OCI-LY7 (cell line): ENCODE data around the gene UBD. TPM values are rescaled to one million over a fixed set of nuclear protein-coding genes. Genes with fewer than 3 reads are reported as not detected.

Source experiments
- BruUV-seq: library from RNA; stranded (reverse); fragments of 400-500 nt; replicated peaks from 2 replicates; lab custom pipeline; 2021; lab: Mats Ljungman, UMichigan
- CTCF ChIA-PET: fragments of 300-600 bp; sonication (Branson Sonifier 250); formaldehyde crosslinking; loops from one replicate; lab custom pipeline; 2022; ENCODE audit warnings: antibody characterized with exemption; ENCODE audit not compliant: unreplicated experiment; lab: Charles Lee
- POLR2A ChIA-PET: fragments of 300-600 bp; sonication (Branson Sonifier 250); formaldehyde crosslinking; loops from one replicate; lab custom pipeline; 2022; ENCODE audit warnings: antibody characterized with exemption; lab: Charles Lee
- DNase-seq: peaks from one replicate; pipeline ENCODE4 v3.0.0-alpha.2; 2015; ENCODE audit warnings: low spot score
- H2AFZ ChIP-seq: fragments of 200-600 bp; sonication (generic), shearing (Covaris generic); 2 replicates; pipeline ENCODE4 v1.6.1; 2014; ENCODE audit warnings: mild to moderate bottlenecking, antibody characterized with exemption, low read length, moderate library complexity
- H3K27ac ChIP-seq: fragments of 200-600 bp; sonication (generic); 2 replicates; pipeline ENCODE4 v1.5.1; 2014; ENCODE audit warnings: mixed run types, low read depth, mild to moderate bottlenecking, moderate library complexity, low read length, inconsistent platforms; ENCODE audit not compliant: poor library complexity, severe bottlenecking
- H3K36me3 ChIP-seq: fragments of 200-600 bp; sonication (generic); 2 replicates; pipeline ENCODE4 v1.6.1; 2014; ENCODE audit warnings: mild to moderate bottlenecking, antibody characterized with exemption, low read length, moderate library complexity, mixed read lengths; ENCODE audit not compliant: insufficient read depth
- H3K4me1 ChIP-seq: fragments of 200-600 bp; sonication (generic); 2 replicates; pipeline ENCODE4 v1.5.1; 2014; ENCODE audit warnings: mild to moderate bottlenecking, low read length; ENCODE audit not compliant: insufficient read depth, poor library complexity, severe bottlenecking
- H3K4me2 ChIP-seq: fragments of 200-600 bp; sonication (generic); 2 replicates; pipeline ENCODE4 v1.6.1; 2014; ENCODE audit warnings: mild to moderate bottlenecking, low read length
- H3K4me3 ChIP-seq: fragments of 200-600 bp; sonication (generic); 2 replicates; pipeline ENCODE4 v1.5.1; 2014; ENCODE audit warnings: mild to moderate bottlenecking, low read depth, low read length; ENCODE audit not compliant: poor library complexity, severe bottlenecking
- H3K79me2 ChIP-seq: fragments of 200-600 bp; sonication (generic); 2 replicates; pipeline ENCODE4 v1.6.1; 2016; ENCODE audit warnings: low read depth, mild to moderate bottlenecking, low read length, moderate library complexity, mixed read lengths; ENCODE audit not compliant: insufficient read depth
- H3K9me2 ChIP-seq: fragments of 200-600 bp; sonication (generic); 2 replicates; pipeline ENCODE4 v1.6.1; 2016; ENCODE audit warnings: mild to moderate bottlenecking, low read length, mixed read lengths; ENCODE audit not compliant: insufficient read depth
- H3K9me3 ChIP-seq: fragments of 200-600 bp; sonication (generic); 2 replicates; pipeline ENCODE4 v1.6.1; 2014; ENCODE audit warnings: mild to moderate bottlenecking, mixed run types, low read length, mixed read lengths
- H4K20me1 ChIP-seq: fragments of 200-600 bp; sonication (generic); 2 replicates; pipeline ENCODE4 v1.6.1; 2014; ENCODE audit warnings: mild to moderate bottlenecking, antibody characterized with exemption, low read length, moderate library complexity, mixed read lengths; ENCODE audit not compliant: insufficient read depth
- EZH2phosphoT487 ChIP-seq: fragments of 200-600 bp; sonication (generic); IDR thresholded peaks from 2 replicates; pipeline ENCODE4 v1.6.1; 2018; ENCODE audit warnings: low read depth, borderline replicate concordance, mild to moderate bottlenecking, mixed run types, antibody characterized with exemption, low read length, moderate library complexity, mixed read lengths
- intact Hi-C: fragments of 100-400 bp; cut with micrococcal nuclease; formaldehyde crosslinking; loops from one replicate; pipeline ENCODE4 v1.10.0; 2022; ENCODE audit not compliant: unreplicated experiment
- total RNA-seq, 2 experiments: library from RNA; depleted of rRNA in 1 of 2; stranded (reverse); fragments of >200 nt in 1 of 2; shearing (Covaris generic) in 1 of 2; gene quantifications; 2 replicates each; pipeline ENCODE4 v1.2.3, GENCODE V29; 2014 to 2022
- TF ChIP-seq, protein P1 (sequence below): fragments of 200-600 bp; sonication (generic); conservative IDR thresholded peaks from 2 replicates; pipeline ENCODE4 v1.5.1; 2014; ENCODE audit warnings: mild to moderate bottlenecking, antibody characterized with exemption, low read length, moderate library complexity, mixed read lengths

The UBD gene
- total RNA-seq, 2 experiments from 2014 or later, result not detected

DNA sequence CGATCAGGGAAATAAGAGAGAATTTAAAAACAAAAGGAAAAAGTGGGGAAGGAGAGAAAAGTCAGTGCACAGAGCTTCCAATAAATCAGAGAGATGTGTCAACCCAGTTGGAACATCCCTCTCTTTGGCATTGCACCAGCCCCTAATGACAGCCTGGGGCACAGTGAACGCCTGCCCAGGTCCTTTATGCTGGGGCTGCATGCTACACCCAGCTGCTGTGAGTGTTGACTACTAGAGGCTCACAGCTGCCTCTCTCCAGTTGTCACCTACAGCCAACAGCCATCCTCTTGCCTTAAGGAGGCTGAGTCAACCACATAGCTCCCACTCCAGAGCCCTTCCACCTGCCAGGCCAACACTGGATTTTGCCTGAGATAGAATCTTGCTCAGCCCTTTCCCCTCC, 44.4 kb upstream of the UBD start:
- no peak for TF ChIP-seq EZH2phosphoT487
- TF ChIP-seq, protein P1, sequence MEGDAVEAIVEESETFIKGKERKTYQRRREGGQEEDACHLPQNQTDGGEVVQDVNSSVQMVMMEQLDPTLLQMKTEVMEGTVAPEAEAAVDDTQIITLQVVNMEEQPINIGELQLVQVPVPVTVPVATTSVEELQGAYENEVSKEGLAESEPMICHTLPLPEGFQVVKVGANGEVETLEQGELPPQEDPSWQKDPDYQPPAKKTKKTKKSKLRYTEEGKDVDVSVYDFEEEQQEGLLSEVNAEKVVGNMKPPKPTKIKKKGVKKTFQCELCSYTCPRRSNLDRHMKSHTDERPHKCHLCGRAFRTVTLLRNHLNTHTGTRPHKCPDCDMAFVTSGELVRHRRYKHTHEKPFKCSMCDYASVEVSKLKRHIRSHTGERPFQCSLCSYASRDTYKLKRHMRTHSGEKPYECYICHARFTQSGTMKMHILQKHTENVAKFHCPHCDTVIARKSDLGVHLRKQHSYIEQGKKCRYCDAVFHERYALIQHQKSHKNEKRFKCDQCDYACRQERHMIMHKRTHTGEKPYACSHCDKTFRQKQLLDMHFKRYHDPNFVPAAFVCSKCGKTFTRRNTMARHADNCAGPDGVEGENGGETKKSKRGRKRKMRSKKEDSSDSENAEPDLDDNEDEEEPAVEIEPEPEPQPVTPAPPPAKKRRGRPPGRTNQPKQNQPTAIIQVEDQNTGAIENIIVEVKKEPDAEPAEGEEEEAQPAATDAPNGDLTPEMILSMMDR, result no peak
- Histone ChIP-seq H3K79me2 (no peaks in the 10 kb centered on the region), H3K36me3 (no peaks in the 10 kb centered on the region), H3K4me1 (no peaks in the 10 kb centered on the region), H4K20me1 (no peaks in the 10 kb centered on the region), H3K4me2 (no peak overlapping the region), H3K9me2 (no peaks in the 10 kb centered on the region), H3K27ac (no peak overlapping the region), H3K4me3 (no peak overlapping the region), H3K9me3 (no peaks in the 10 kb centered on the region), H2AFZ (no peak overlapping the region)
- ChIA-PET POLR2A (no interaction called here), CTCF (interaction anchor here (0.5 to 1.0 kb wide), 2 partner anchors 10 to 22 kb away, joined by 3 to 4 read pairs; no protein-coding TSS in a partner anchor)
- no peak for DNase-seq
- intact Hi-C loops, result no loop called here
- no TSS peak for BruUV-seq

- POLR2A ChIA-PET, result interaction anchor here (0.5 kb wide), 1 partner anchor 79 kb away, joined by 5 read pairs; no protein-coding TSS in a partner anchor
- Histone ChIP-seq H3K9me3 (no peaks in the 10 kb centered on the region), H4K20me1 (no peaks in the 10 kb centered on the region), H2AFZ (no peak overlapping the region), H3K27ac (no peak overlapping the region), H3K9me2 (no peaks in the 10 kb centered on the region), H3K4me3 (no peak overlapping the region), H3K79me2 (no peaks in the 10 kb centered on the region), H3K4me1 (no peaks in the 10 kb centered on the region), H3K36me3 (no peaks in the 10 kb centered on the region), H3K4me2 (no peak overlapping the region)
- DNase-seq, result no peak
- CTCF ChIA-PET, result no interaction called here
- intact Hi-C loops, result no loop called here
- TF ChIP-seq EZH2phosphoT487, result no peak
- TF ChIP-seq, protein P1, result no peak
- no TSS peak for BruUV-seq
Measured at GRCh38 chr6:29603456-29603855, 43.9 kb upstream of the UBD start.

DNA sequence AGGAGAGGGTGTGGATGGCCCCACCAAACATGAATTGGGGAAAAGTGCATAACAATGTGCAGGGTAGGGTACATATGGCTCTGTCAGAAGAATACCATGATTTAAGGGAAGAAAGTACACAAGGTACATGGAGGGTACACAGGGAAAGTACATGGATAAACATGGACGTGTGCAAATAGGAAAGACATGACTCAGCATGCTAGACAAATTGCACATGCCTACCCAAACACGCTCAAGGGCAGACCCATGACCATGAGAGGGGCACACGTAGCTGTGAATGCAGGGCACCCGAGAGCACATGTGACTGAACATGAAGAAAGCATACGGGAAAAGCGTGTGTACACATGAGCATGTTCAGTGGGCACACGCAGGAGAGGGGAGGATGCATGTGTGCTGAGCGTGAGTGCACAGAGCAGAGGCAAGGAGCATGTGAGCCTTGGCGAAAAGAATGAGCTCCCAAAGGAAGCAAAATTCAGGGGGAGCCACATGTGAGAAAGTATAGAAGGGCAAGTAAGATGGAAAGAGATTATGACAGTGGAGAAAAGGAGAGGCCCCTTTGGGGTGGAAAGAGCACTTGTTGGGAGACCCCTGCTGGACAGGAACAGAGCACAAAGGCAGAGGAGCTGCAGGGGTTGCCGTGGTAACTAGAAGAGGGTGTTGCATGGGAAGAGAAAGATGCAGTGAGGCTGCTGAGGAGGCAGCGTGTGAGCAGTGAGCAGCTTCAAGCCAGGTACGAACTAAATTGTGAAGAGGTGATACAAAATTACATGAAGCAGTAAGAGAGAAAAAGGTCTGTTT, 43.2 kb upstream of the UBD start:
- H2AFZ ChIP-seq, result no peak overlapping the region
- H3K4me2 ChIP-seq, result no peak overlapping the region
- no peaks in the 10 kb centered on the region for H3K9me3 ChIP-seq
- no peaks in the 10 kb centered on the region for H3K4me1 ChIP-seq
- BruUV-seq, result no TSS peak
- no peak overlapping the region for H3K4me3 ChIP-seq
- no peaks in the 10 kb centered on the region for H3K36me3 ChIP-seq
- ChIA-PET CTCF (no interaction called here), POLR2A (interaction anchor here (0.5 kb wide), 1 partner anchor 79 kb away, joined by 5 read pairs; no protein-coding TSS in a partner anchor)
- no peaks in the 10 kb centered on the region for H4K20me1 ChIP-seq
- no peak overlapping the region for H3K27ac ChIP-seq
- H3K79me2 ChIP-seq, result no peaks in the 10 kb centered on the region
- H3K9me2 ChIP-seq, result no peaks in the 10 kb centered on the region
- TF ChIP-seq EZH2phosphoT487, result no peak
- TF ChIP-seq, protein P1, result peak; percentile 49
- intact Hi-C loops, result no loop called here
- DNase-seq, result peak; percentile 11
